HG02642 (cell line): ENCODE measurements around the gene ZNF276.
"Not testable (repeated sequence)": the region's sequence is repeated elsewhere in the genome, so short reads cannot be mapped to it uniquely, and the experiment has no call there.

ENCODE experiments used
- ATAC-seq: cut with Tn5 transposase; IDR thresholded peaks from one replicate; pipeline ENCODE4 v1.9.1; 2021; ENCODE audit warnings: mild to moderate bottlenecking; ENCODE audit not compliant: unreplicated experiment, poor library complexity

Gene ZNF276

GRCh38 chr16:89720813-89721545 lies at the start of gene ZNF276, which contains the start of gene VPS9D1:
Gene ZNF276, plus strand, starts transcription at chr16:89721537. Its CDS starts 104 bp downstream, at chr16:89721641.
Gene VPS9D1, minus strand, starts transcription at chr16:89720898. Its CDS starts 37 bp downstream, at chr16:89720861.
- peak; percentile 58 for ATAC-seq

- ATAC-seq = not testable (repeated sequence)
Measured at GRCh38 chr16:89671565-89671964, 49.8 kb upstream of the ZNF276 start.

GRCh38 chr16:89672177-89672941 lies 49.0 kb upstream of the ZNF276 start:
- no peak for ATAC-seq

- no peak for ATAC-seq
Measured at GRCh38 chr16:89678258-89678657, 43.1 kb upstream of the ZNF276 start.

- no peak for ATAC-seq
Measured at GRCh38 chr16:89685916-89686315, 35.4 kb upstream of the ZNF276 start.

GRCh38 chr16:89686520-89687091 lies 34.7 kb upstream of the ZNF276 start, which contains the start of gene CDK10:
Gene CDK10, plus strand, starts transcription at chr16:89686689. Its CDS starts 22 bp downstream, at chr16:89686711.
- peak; percentile 90 for ATAC-seq

- peak; percentile 42 for ATAC-seq
Measured at GRCh38 chr16:89687092-89687940, 34.0 kb upstream of the ZNF276 start.

- no peak for ATAC-seq
Measured at GRCh38 chr16:89688395-89688794, 32.9 kb upstream of the ZNF276 start.

- no peak for ATAC-seq
Measured at GRCh38 chr16:89689142-89689541, 32.2 kb upstream of the ZNF276 start.

GRCh38 chr16:89689621-89690020 lies 31.7 kb upstream of the ZNF276 start:
- ATAC-seq = not testable (repeated sequence)

- no peak for ATAC-seq
Measured at GRCh38 chr16:89690392-89690901, 30.9 kb upstream of the ZNF276 start.

GRCh38 chr16:89691231-89691985 lies 29.9 kb upstream of the ZNF276 start:
- ATAC-seq = no peak

- ATAC-seq = no peak
Measured at GRCh38 chr16:89691986-89692569, 29.3 kb upstream of the ZNF276 start.

GRCh38 chr16:89693289-89693731 lies 28.0 kb upstream of the ZNF276 start:
- ATAC-seq = no peak

GRCh38 chr16:89693931-89694783 lies 27.2 kb upstream of the ZNF276 start:
- ATAC-seq = no peak

GRCh38 chr16:89694784-89695085 lies 26.6 kb upstream of the ZNF276 start:
- not testable (repeated sequence) for ATAC-seq

GRCh38 chr16:89695086-89695874 lies 26.1 kb upstream of the ZNF276 start:
- no peak for ATAC-seq
